H1 (cell line): Measurements from ENCODE around the gene SPATA25. TPM values are rescaled to one million over a fixed set of nuclear protein-coding genes. Genes with fewer than 3 reads are reported as not detected.

Experiments used
- CTCF ChIA-PET: fragments of 300-600 bp; sonication (Branson Sonifier 250); formaldehyde crosslinking; loops from one replicate; lab custom pipeline; 2021; ENCODE audit not compliant: partially characterized antibody; lab: Charles Lee
- POLR2A ChIA-PET: fragments of 300-600 bp; sonication (Branson Sonifier 250); formaldehyde crosslinking; loops from one replicate; lab custom pipeline; 2021; ENCODE audit warnings: inconsistent platforms; ENCODE audit not compliant: partially characterized antibody; lab: Charles Lee
- DNase-seq, 2 experiments: peaks; one replicate each; pipeline versions ENCODE4 v3.0.0 to v3.0.0-alpha.2; 2010 to 2022; ENCODE audit warnings: low spot score in 2 of 2, low read depth in 1 of 2, mixed read lengths in 1 of 2
- FAIRE-seq: peaks from 2 replicates; lab custom pipeline; 2011; peaks lifted over from hg19 to GRCh38; lab: Jason Lieb, UNC
- H2AFZ ChIP-seq: 2 replicates; pipeline ENCODE4 v1.8.1; 2012; ENCODE audit warnings: low read length, inconsistent platforms
- H2AK5ac ChIP-seq: 2 replicates; pipeline ENCODE4 v1.6.1; 2013; ENCODE audit warnings: low read depth, low read length
- H2BK120ac ChIP-seq: replicated peaks from 2 replicates; pipeline ENCODE3; 2013; ENCODE audit warnings: low read depth, low read length, inconsistent platforms
- H2BK12ac ChIP-seq: 2 replicates; pipeline ENCODE4 v1.6.1; 2013; ENCODE audit warnings: low read depth, low read length
- H2BK15ac ChIP-seq: 2 replicates; pipeline ENCODE4 v1.6.1; 2013; ENCODE audit warnings: low read length
- H2BK20ac ChIP-seq: 2 replicates; pipeline ENCODE4 v1.6.1; 2013; ENCODE audit warnings: low read length
- H2BK5ac ChIP-seq: 2 replicates; pipeline ENCODE4 v1.6.1; 2013; ENCODE audit warnings: low read depth, low read length
- H3K14ac ChIP-seq: 2 replicates; pipeline ENCODE4 v1.6.1; 2013; ENCODE audit warnings: inconsistent platforms; ENCODE audit not compliant: insufficient read length
- H3K18ac ChIP-seq: 2 replicates; pipeline ENCODE4 v1.6.1; 2013; ENCODE audit warnings: low read length; ENCODE audit errors: extremely low read depth
- H3K23ac ChIP-seq: 2 replicates; pipeline ENCODE4 v1.6.1; 2013; ENCODE audit warnings: inconsistent platforms; ENCODE audit not compliant: insufficient read length
- H3K23me2 ChIP-seq: 2 replicates; pipeline ENCODE4 v1.6.1; 2013; ENCODE audit warnings: low read depth, low read length
- H3K27ac ChIP-seq: 2 replicates; pipeline ENCODE4 v1.6.1; 2011; ENCODE audit warnings: low read depth, low read length, inconsistent platforms
- H3K27me3 ChIP-seq, 4 experiments: replicated peaks in 1 of 4; 1 replicate in 1 of 4; 2 replicates in 3 of 4; pipeline versions ENCODE4 v1.6.1 to v1.8.1; 2011 to 2013; ENCODE audit warnings: low read length in 3 of 4, mild to moderate bottlenecking in 3 of 4, inconsistent platforms in 2 of 4, mixed read lengths in 2 of 4, moderate library complexity in 1 of 4; ENCODE audit not compliant: control insufficient read depth in 3 of 4, insufficient read depth in 3 of 4; ENCODE audit errors: extremely low read depth in 1 of 4
- H3K36me3 ChIP-seq, 4 experiments: 2 replicates each; pipeline versions ENCODE4 v1.6.1 to v1.8.1; 2011 to 2013; ENCODE audit warnings: mild to moderate bottlenecking in 4 of 4, low read length in 3 of 4, moderate library complexity in 2 of 4, control low read depth in 1 of 4, inconsistent platforms in 1 of 4; ENCODE audit not compliant: insufficient read depth in 4 of 4, control insufficient read depth in 2 of 4
- H3K4ac ChIP-seq: replicated peaks from 2 replicates; pipeline ENCODE3; 2013; ENCODE audit warnings: low read length, low read depth, mixed read lengths, inconsistent platforms; ENCODE audit not compliant: insufficient read length
- H3K4me1 ChIP-seq, 4 experiments: replicated peaks in 1 of 4; 1 replicate in 1 of 4; 2 replicates in 3 of 4; pipeline versions ENCODE4 v1.6.1 to v1.8.1; 2011 to 2013; ENCODE audit warnings: low read length in 3 of 4, inconsistent platforms in 2 of 4, mixed read lengths in 1 of 4; ENCODE audit not compliant: insufficient read depth in 4 of 4, control insufficient read depth in 3 of 4
- H3K4me2 ChIP-seq, 2 experiments: 2 replicates each; pipeline versions ENCODE4 v1.6.1 to v1.8.1; 2011 to 2013; ENCODE audit warnings: low read depth in 2 of 2, low read length in 2 of 2, control low read depth in 1 of 2, inconsistent platforms in 1 of 2, mild to moderate bottlenecking in 1 of 2; ENCODE audit not compliant: insufficient read depth in 1 of 2
- H3K4me3 ChIP-seq, 4 experiments: fragments of 200-600, 300-600 bp in 1 of 4; sonication (generic), shearing (Covaris generic), sonication (Bioruptor Twin) in 1 of 4; 2 replicates each; pipeline versions ENCODE4 v1.5.1 to v1.8.1; 2011 to 2016; ENCODE audit warnings: low read length in 4 of 4, low read depth in 3 of 4, control low read depth in 2 of 4, inconsistent platforms in 2 of 4, mild to moderate bottlenecking in 2 of 4, mixed read lengths in 1 of 4, moderate library complexity in 1 of 4; ENCODE audit not compliant: insufficient read depth in 2 of 4; ENCODE audit errors: extremely low read depth in 1 of 4
- H3K56ac ChIP-seq: replicated peaks from 2 replicates; pipeline ENCODE3; 2013; ENCODE audit warnings: low read depth, mild to moderate bottlenecking, mixed read lengths, low read length, inconsistent platforms; ENCODE audit not compliant: insufficient read length
- H3K79me1 ChIP-seq: 2 replicates; pipeline ENCODE4 v1.6.1; 2013; ENCODE audit warnings: low read depth, low read length, control low read depth
- H3K79me2 ChIP-seq, 2 experiments: 2 replicates each; pipeline versions ENCODE4 v1.6.1 to v1.8.1; 2012 to 2013; ENCODE audit warnings: low read length in 2 of 2, mild to moderate bottlenecking in 2 of 2, inconsistent platforms in 1 of 2; ENCODE audit not compliant: insufficient read depth in 2 of 2, control insufficient read depth in 1 of 2
- H3K9ac ChIP-seq, 4 experiments: replicated peaks in 1 of 4; 1 replicate in 1 of 4; 2 replicates in 3 of 4; pipeline versions ENCODE4 v1.6.1 to v1.8.1; 2011 to 2013; ENCODE audit warnings: low read depth in 3 of 4, low read length in 3 of 4, control low read depth in 2 of 4, mild to moderate bottlenecking in 2 of 4, moderate library complexity in 2 of 4, inconsistent platforms in 1 of 4; ENCODE audit errors: extremely low read depth in 1 of 4
- H3K9me3 ChIP-seq, 2 experiments: 2 replicates each; pipeline versions ENCODE4 v1.6.1 to v1.8.1; 2012 to 2013; ENCODE audit warnings: mild to moderate bottlenecking in 2 of 2, moderate library complexity in 2 of 2, control low read depth in 1 of 2, inconsistent platforms in 1 of 2, low read depth in 1 of 2, low read length in 1 of 2, mixed read lengths in 1 of 2; ENCODE audit not compliant: insufficient read depth in 2 of 2
- H4K20me1 ChIP-seq, 2 experiments: replicated peaks in 1 of 2; 2 replicates each; pipeline versions ENCODE3 to v1.8.1; 2011 to 2013; ENCODE audit warnings: inconsistent platforms in 2 of 2, low read length in 2 of 2, mild to moderate bottlenecking in 1 of 2; ENCODE audit not compliant: insufficient read depth in 2 of 2, control insufficient read depth in 1 of 2
- H4K5ac ChIP-seq: 2 replicates; pipeline ENCODE4 v1.6.1; 2013; ENCODE audit warnings: low read length, low read depth, mixed read lengths, inconsistent platforms; ENCODE audit not compliant: insufficient read length
- H4K8ac ChIP-seq: 2 replicates; pipeline ENCODE4 v1.8.0; 2013; ENCODE audit warnings: mild to moderate bottlenecking, moderate library complexity, low read length, inconsistent platforms; ENCODE audit not compliant: insufficient read depth; ENCODE audit errors: extremely low read depth
- H4K91ac ChIP-seq: replicated peaks from 2 replicates; pipeline ENCODE3; 2013; ENCODE audit warnings: low read length, mixed read lengths, inconsistent platforms; ENCODE audit not compliant: insufficient read length
- BRCA1 ChIP-seq: IDR thresholded peaks from 2 replicates; pipeline ENCODE4 v1.6.1; 2012; ENCODE audit warnings: low read depth, low read length, improper control_type of control experiment
- POLR2A ChIP-seq, 2 experiments: IDR thresholded peaks; 1 replicate in 1 of 2; 2 replicates in 1 of 2; pipeline ENCODE4 v1.6.1; 2011; ENCODE audit warnings: low read depth in 2 of 2, low read length in 2 of 2, mild to moderate bottlenecking in 2 of 2; ENCODE audit errors: control extremely low read depth in 1 of 2
- POLR2AphosphoS5 ChIP-seq: IDR thresholded peaks from 2 replicates; pipeline ENCODE4 v1.6.1; 2011; ENCODE audit warnings: low read depth, low read length
- WGBS, 2 experiments: shearing (Covaris generic) in 1 of 2; methylation state at CpG; one replicate each; pipeline versions ENCODE4 v1.1.6 to v1.1.7; 2013 to 2015; ENCODE audit warnings: low lambda C conversion rate in 2 of 2, mixed read lengths in 2 of 2, inconsistent platforms in 1 of 2, low coverage in 1 of 2, missing lambda C conversion rate in 1 of 2; ENCODE audit not compliant: insufficient replicate concordance in 2 of 2, insufficient coverage in 1 of 2, insufficient read length in 1 of 2; ENCODE audit errors: extremely low coverage in 1 of 2, missing lambda C conversion rate in 1 of 2; 5-methylcytosine and 5-hydroxymethylcytosine counted together
- polyA plus RNA-seq, 7 experiments: library from polyadenylated mRNA; depleted of rRNA in 3 of 7; stranded (reverse) in 5 of 7; unstranded in 2 of 7; fragments of >200 nt in 5 of 7; fragments of 200-250 nt in 2 of 7; gene quantifications; 1 replicate in 5 of 7; 2 replicates in 1 of 7; 4 replicates in 1 of 7; pipeline versions ENCODE4 v1.2.1 to v1.2.3, GENCODE V29; 2011 to 2013; ENCODE audit warnings: missing spikeins in 2 of 7, mixed read lengths in 2 of 7
- total RNA-seq: library from RNA; stranded (reverse); fragmentation: NEBNext Ultra II Directional; extraction: Animal tissue kit (Norgen Biotek cat#: 25700); gene quantifications from 2 replicates; pipeline ENCODE4 v1.2.1, GENCODE V29; 2021

Gene SPATA25
- total and polyA plus RNA-seq, 2 of the 8 experiments (the other 6 are each of a cell fraction or from before 2014, with no cell fraction given) = 2.0 to 3.0 TPM

DNA sequence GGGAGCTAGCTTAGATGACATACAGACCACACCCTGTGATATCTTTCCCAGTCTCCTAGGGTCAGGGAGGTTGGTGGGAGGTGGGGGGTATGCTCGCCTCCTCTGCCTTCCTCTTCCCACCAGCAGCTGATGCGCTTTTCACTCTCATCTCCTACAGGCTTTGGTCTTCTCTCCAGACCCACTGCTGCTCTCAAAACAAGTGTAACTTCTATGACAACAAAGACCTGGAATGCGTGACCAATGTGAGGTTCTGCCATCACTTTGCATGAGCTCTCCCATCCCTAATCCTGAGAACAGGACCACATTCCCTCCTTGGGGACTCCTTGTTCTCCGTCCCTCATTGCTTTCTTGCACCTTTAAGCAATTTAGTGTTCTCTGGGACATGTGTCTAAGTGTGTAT is 6.4 kb upstream of the SPATA25 start:
- H3K4me2 ChIP-seq = no peak overlapping the region
- H3K79me1 ChIP-seq = peaks cover 1% of the 10 kb centered on the region; the same call in 1 of the 2 replicates
- WGBS, 2 experiments = 80% methylated on average over 4 of the region's 4 CpGs; no CpG with 5 or more reads in 1 of the 2 experiments
- H3K18ac ChIP-seq = no peak overlapping the region
- H3K4me1 ChIP-seq = peaks cover 0 to 10% (median 6%) of the 10 kb centered on the region in 4 experiments; a peak in 6 of 7 replicates
- H3K56ac ChIP-seq = no peak overlapping the region
- no peak for FAIRE-seq
- H3K9ac ChIP-seq = no peak overlapping the region
- H3K36me3 ChIP-seq = peaks cover 8 to 24% (median 19%) of the 10 kb centered on the region in 4 experiments
- no peak overlapping the region for H4K5ac ChIP-seq
- TF ChIP-seq BRCA1 (no peak), POLR2AphosphoS5 (peak; percentile 60; the same call in 1 of the 2 replicates), POLR2A (IDR thresholded peaks at IDR 0.05; ENCODE audit: control extremely low read depth in 1 of 2, low read depth in 2 of 2, low read length in 2 of 2) (peak in 1 of 2 experiments; percentile 54; a peak in 1 of 3 replicates)
- TF ChIP-seq, all 59 proteins: peak for 2
- Histone ChIP-seq H4K8ac (no peak overlapping the region), H3K9me3 (no peaks in the 10 kb centered on the region), H2BK120ac (no peak overlapping the region), H4K20me1 (peaks cover 0 to 13% of the 10 kb centered on the region in 2 experiments), H2AK5ac (no peak overlapping the region), H2BK20ac (no peak overlapping the region), H3K4ac (no peak overlapping the region), H3K14ac (no peak overlapping the region), H3K4me3 (no peak overlapping the region), H3K79me2 (peaks cover 0 to 6% of the 10 kb centered on the region in 2 experiments; a peak in 1 of 4 replicates), H3K23ac (no peak overlapping the region), H3K27me3 (no peaks in the 10 kb centered on the region), H3K27ac (no peak overlapping the region), H2BK15ac (no peak overlapping the region), H3K23me2 (peaks cover 15% of the 10 kb centered on the region; the same call in 1 of the 2 replicates), H2BK12ac (no peak overlapping the region), H4K91ac (no peak overlapping the region), H2AFZ (no peak overlapping the region), H2BK5ac (no peak overlapping the region)
- ChIA-PET CTCF (interaction anchor here (0.7 to 6.3 kb wide), 6 partner anchors 8 to 76 kb away, joined by 3 to 40 read pairs (median 12); no protein-coding TSS in a partner anchor), POLR2A (interaction anchor here (0.9 to 11.2 kb wide), 8 partner anchors 7 to 60 kb away, joined by 3 to 172 read pairs (median 40); partner anchors contain the start of genes PCIF1, PLTP and ZSWIM1)
- DNase-seq = no peak
